GM12872 (cell line): ENCODE data around the gene LACRT.

Experiments
- TF ChIP-seq, protein P1 (sequence below): IDR thresholded peaks from 3 replicates; pipeline ENCODE4 v1.5.1; 2011; ENCODE audit warnings: low read depth, mild to moderate bottlenecking, low read length, moderate library complexity; ENCODE audit not compliant: insufficient read depth

Gene LACRT

DNA sequence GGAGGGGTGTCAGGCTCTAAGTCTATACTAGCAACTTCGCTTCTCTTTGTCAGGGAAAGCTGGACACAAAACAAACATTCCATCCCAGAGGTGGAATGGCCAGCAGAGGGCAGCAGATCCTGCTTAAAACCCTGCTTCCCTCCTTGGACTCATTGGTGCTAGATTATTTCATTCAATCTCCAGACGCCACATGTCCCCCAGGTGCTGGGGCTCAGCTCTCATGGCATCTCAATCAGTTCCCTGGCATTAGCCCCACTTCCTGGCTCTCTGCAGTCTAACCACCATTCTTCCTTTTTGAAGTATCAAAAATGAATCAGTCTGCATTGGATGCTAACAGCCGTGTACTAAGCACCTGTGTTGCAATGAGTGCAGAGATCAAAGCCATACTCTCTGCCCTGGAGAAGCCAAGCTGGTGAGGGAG, 38.2 kb downstream of the LACRT start:
- TF ChIP-seq, protein P1, sequence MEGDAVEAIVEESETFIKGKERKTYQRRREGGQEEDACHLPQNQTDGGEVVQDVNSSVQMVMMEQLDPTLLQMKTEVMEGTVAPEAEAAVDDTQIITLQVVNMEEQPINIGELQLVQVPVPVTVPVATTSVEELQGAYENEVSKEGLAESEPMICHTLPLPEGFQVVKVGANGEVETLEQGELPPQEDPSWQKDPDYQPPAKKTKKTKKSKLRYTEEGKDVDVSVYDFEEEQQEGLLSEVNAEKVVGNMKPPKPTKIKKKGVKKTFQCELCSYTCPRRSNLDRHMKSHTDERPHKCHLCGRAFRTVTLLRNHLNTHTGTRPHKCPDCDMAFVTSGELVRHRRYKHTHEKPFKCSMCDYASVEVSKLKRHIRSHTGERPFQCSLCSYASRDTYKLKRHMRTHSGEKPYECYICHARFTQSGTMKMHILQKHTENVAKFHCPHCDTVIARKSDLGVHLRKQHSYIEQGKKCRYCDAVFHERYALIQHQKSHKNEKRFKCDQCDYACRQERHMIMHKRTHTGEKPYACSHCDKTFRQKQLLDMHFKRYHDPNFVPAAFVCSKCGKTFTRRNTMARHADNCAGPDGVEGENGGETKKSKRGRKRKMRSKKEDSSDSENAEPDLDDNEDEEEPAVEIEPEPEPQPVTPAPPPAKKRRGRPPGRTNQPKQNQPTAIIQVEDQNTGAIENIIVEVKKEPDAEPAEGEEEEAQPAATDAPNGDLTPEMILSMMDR: peak; percentile 92

DNA sequence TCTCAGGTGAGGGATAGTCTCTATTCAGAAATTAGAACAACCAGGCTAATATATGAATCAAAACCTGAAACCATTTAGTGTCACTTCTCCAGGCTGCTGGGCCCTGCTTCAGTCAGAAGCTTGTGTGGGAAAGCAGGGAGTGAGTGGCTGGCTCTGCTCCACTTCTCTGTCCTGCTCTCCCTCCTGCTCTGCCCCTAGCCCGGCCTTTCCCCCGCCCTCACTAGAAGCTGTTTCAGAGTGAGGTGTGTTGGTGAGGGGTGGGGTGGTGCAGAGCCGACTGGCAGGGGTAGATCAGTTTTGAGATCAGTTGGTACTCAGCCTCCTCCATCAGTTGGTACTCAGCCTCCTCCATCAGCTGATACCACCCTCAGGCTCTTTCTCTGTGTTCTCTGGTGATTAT, 39.2 kb downstream of the LACRT start:
- TF ChIP-seq, protein P1: no peak

DNA sequence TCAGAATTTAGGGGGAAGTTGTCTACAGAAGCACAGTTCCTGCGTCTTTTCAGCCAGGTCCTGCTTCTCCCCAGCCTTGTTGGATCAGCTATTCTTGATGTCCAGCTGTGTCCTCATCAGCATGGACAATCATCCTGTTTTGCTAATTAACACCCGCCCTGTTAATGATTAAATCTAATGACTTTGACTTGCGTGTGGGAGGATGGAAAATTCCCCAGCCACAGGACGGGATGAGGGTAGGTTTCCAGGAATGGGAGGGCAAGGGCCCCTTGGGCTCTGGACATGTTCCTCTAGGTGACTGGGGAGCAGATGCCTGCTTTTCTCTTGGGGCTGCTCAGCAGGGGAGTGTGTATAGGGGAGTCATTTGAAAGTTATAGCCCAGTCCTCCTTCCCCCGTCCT, 41.0 kb downstream of the LACRT start:
- TF ChIP-seq, protein P1: no peak

DNA sequence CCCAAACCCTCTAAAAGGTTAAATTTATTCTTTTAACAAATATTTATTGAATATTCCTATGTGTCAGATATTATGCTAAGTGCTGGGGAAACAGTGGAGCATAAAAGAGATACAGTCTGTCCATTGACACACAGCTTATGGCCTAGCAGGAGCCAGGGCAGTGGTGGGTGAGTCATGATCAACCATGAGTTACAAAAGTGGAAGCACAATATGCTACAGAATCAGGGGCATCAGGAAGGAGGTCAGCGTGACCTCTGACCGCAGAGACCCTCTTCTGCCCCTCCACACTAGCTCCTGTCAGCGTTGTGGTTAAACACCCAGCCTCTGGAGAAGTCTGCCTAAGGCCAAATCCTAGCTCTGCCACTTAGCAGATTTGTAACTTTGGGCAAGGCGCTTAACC, 41.6 kb downstream of the LACRT start:
- TF ChIP-seq, protein P1: no peak

DNA sequence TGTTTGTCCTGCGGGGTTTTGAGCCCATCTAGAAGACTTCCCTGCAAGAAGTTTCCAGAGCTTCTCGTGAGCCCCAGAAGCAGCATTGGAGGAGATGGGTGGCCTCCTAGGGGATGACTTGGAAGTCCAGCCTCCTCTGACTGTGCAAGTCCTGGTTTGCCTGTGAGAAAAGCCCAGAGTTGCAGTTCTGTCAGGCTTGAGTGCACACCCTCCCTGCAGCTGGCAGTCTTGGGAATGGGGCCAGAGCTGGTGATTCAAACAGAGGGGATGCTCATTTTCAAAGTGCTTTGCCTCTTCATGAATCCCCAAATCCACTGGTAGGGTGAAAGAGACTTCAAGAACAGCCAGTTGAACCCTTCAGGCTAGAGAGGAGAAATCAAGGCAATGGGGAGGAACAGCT, 42.4 kb downstream of the LACRT start:
- TF ChIP-seq, protein P1: no peak

DNA sequence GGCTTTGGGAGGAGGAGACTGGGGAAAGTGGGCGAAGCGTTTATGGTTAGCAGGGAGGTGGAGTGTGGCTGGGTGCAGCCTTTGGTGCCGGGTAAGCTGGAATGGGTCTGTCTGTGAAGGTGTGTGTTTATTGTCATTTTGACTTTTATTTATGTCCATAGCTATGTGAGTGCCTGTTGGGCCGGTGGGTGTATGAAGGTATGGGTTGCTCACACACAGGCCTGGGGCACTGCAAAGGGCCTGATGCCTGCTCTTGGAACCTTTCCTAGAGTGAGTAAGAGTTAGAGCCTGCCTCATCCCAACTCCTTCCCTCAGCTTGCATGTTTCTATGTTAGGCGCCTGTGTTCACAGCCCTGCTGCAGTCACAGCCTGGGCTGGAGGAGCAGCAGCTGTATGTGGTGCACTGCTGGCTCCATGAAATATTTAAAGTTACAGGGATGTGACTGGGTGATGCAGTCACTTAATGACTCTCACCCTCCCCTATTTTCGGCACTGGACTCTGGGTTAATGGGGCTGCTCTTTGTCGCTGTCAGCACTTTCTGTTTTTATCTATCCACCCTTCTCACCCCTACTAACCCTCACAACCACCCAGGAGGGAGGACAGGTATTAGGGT, 43.6 kb downstream of the LACRT start:
- TF ChIP-seq, protein P1: no peak

DNA sequence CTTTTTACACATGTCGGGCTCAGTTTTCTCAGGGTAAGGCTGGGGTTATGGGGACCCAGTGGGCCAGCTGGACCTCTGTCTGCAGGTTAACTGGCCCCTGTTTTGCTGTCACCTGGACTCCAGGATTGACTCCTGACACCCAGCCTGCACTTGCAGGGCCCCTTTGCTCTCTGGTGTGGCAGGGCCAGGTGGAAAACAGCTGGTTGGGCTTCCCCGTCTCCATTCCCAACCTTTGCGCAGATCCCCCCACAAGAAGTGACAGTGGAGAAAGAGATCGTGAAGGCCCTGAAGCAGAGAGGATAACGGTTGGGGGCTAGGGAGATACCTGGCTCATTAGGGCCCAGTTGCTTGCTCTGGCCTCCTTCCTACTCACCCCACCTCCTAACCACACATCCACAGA, 44.7 kb downstream of the LACRT start:
- TF ChIP-seq, protein P1: no peak
